Measurements from ENCODE around the gene ABCC1.

DNA sequence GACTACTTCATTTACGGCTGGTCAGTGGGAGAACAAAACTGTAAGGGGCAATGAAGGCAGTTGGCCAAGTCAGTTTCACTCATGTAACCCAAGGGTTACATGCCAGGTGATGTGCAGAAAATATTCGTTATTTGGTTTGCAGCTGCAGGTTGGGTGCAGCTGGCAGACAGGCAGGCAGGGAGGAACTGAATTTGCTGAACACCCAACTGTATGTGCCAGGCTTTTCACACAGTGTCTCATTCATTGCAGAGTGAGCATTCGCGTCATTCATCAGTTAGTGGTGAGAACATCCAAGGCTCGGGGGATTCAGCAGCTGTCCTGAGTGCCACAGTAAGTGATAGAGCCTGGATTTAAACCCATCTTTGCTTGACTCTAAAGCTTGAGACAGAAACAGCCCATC is 214.2 kb downstream of the ABCC1 start:
- no peak for TF ChIP-seq POLR2A (IDR thresholded peaks at IDR 0.05)
- TF ChIP-seq, protein P1, sequence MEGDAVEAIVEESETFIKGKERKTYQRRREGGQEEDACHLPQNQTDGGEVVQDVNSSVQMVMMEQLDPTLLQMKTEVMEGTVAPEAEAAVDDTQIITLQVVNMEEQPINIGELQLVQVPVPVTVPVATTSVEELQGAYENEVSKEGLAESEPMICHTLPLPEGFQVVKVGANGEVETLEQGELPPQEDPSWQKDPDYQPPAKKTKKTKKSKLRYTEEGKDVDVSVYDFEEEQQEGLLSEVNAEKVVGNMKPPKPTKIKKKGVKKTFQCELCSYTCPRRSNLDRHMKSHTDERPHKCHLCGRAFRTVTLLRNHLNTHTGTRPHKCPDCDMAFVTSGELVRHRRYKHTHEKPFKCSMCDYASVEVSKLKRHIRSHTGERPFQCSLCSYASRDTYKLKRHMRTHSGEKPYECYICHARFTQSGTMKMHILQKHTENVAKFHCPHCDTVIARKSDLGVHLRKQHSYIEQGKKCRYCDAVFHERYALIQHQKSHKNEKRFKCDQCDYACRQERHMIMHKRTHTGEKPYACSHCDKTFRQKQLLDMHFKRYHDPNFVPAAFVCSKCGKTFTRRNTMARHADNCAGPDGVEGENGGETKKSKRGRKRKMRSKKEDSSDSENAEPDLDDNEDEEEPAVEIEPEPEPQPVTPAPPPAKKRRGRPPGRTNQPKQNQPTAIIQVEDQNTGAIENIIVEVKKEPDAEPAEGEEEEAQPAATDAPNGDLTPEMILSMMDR (IDR thresholded peaks at IDR 0.05 in 4 of 5, conservative IDR thresholded peaks at IDR 0.05 in 1 of 5) = no peak
